Measurements from ENCODE around the gene TUBA1C.

The TUBA1C gene

GRCh38 chr12:49296034-49296835, 31.4 kb downstream of the TUBA1C start:
- intact Hi-C loops (cut with DNase I; ENCODE audit: low total_unique reads) = loop anchor here (10.0 kb wide), 1 partner anchor 429 kb away; no protein-coding TSS in a partner anchor
- Histone ChIP-seq H3K36me3 (no peaks in the 10 kb centered on the region), H3K4me3 (peak overlapping the region in 1 of 2 donors; percentile 23), H3K9me3 (no peaks in the 10 kb centered on the region), H3K27ac (no peak overlapping the region), H3K4me1 (peaks cover 0 to 37% (median 29%) of the 10 kb centered on the region in 4 donors), H3K27me3 (peaks cover 0 to 69% of the 10 kb centered on the region in 2 donors)
- peak in 1 of 2 donors; percentile 55 for DNase-seq
- TF ChIP-seq, protein P1, sequence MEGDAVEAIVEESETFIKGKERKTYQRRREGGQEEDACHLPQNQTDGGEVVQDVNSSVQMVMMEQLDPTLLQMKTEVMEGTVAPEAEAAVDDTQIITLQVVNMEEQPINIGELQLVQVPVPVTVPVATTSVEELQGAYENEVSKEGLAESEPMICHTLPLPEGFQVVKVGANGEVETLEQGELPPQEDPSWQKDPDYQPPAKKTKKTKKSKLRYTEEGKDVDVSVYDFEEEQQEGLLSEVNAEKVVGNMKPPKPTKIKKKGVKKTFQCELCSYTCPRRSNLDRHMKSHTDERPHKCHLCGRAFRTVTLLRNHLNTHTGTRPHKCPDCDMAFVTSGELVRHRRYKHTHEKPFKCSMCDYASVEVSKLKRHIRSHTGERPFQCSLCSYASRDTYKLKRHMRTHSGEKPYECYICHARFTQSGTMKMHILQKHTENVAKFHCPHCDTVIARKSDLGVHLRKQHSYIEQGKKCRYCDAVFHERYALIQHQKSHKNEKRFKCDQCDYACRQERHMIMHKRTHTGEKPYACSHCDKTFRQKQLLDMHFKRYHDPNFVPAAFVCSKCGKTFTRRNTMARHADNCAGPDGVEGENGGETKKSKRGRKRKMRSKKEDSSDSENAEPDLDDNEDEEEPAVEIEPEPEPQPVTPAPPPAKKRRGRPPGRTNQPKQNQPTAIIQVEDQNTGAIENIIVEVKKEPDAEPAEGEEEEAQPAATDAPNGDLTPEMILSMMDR (IDR thresholded peaks at IDR 0.05) = peak; percentile 38 to 53

DNA sequence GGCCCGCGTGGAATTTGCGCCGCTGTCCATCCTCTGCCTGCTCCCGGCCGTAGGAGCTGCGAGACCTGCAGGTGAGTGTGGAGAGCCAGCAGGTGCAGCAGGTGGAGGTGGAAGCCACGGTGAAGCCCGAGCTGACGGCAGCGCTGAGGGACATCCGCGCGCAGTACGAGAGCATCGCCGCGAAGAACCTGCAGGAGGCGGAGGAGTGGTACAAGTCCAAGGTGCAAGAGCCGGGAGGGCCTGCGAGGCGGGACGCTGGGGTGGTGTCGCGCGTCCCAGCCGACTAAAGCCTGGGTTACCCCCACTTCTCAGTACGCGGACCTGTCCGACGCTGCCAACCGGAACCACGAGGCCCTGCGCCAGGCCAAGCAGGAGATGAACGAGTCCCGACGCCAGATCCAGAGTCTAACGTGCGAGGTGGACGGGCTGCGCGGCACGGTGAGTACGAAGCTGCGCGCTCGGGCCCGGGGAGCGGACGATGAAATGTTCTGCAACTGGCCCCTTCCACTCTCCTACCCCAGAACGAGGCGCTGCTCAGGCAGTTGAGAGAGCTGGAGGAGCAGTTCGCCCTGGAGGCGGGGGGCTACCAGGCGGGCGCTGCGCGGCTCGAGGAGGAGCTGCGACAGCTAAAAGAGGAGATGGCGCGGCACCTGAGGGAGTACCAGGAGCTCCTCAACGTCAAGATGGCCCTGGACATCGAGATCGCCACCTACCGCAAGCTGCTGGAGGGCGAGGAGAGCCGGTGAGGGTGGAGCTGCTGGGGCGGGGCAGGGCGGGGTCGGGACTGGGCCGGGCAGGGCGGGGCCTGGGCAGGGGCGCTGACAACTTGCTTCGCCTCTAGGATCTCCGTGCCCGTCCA, 32.2 kb downstream of the TUBA1C start:
- H3K27me3 ChIP-seq = peaks cover 0 to 72% of the 10 kb centered on the region in 2 donors
- DNase-seq = peak in 1 of 2 donors; percentile 60

GRCh38 chr12:49297695-49298060, 32.8 kb downstream of the TUBA1C start:
- TF ChIP-seq, protein P1 (IDR thresholded peaks at IDR 0.05) = no peak
- peak in 1 of 2 donors; percentile 32 for DNase-seq
- Histone ChIP-seq H3K36me3 (no peaks in the 10 kb centered on the region), H3K4me3 (no peak overlapping the region), H3K9me3 (no peaks in the 10 kb centered on the region), H3K27ac (no peak overlapping the region), H3K27me3 (peaks cover 0 to 77% of the 10 kb centered on the region in 2 donors), H3K4me1 (peaks cover 0 to 34% (median 28%) of the 10 kb centered on the region in 4 donors)
- intact Hi-C loops (cut with DNase I; ENCODE audit: low total_unique reads) = loop anchor here (10.0 kb wide), 1 partner anchor 427 kb away; no protein-coding TSS in a partner anchor

More for the DNA sequence above, 32.2 kb downstream of the TUBA1C start:
- intact Hi-C loops (cut with DNase I; ENCODE audit: low total_unique reads) = loop anchor here (10.0 kb wide), 1 partner anchor 428 kb away; no protein-coding TSS in a partner anchor
- no peaks in the 10 kb centered on the region for H3K9me3 ChIP-seq
- H3K4me1 ChIP-seq = peaks cover 0 to 37% (median 29%) of the 10 kb centered on the region in 4 donors
- TF ChIP-seq, protein P1 (IDR thresholded peaks at IDR 0.05) = peak in 1 of 2 experiments; percentile 5
- no peaks in the 10 kb centered on the region for H3K36me3 ChIP-seq
- H3K4me3 ChIP-seq = peak overlapping the region in 1 of 2 donors; percentile 23
- H3K27ac ChIP-seq = no peak overlapping the region

- no peaks in the 10 kb centered on the region for H3K9me3 ChIP-seq
- H3K27ac ChIP-seq = no peak overlapping the region
- peaks cover 0 to 29% (median 23%) of the 10 kb centered on the region in 4 donors for H3K4me1 ChIP-seq
- H3K27me3 ChIP-seq = peaks cover 0 to 79% of the 10 kb centered on the region in 2 donors
- peak in 1 of 2 donors; percentile 34 for DNase-seq
- H3K4me3 ChIP-seq = no peak overlapping the region
- intact Hi-C loops (cut with DNase I; ENCODE audit: low total_unique reads) = loop anchor here (10.0 kb wide), 1 partner anchor 427 kb away; no protein-coding TSS in a partner anchor
- H3K36me3 ChIP-seq = no peaks in the 10 kb centered on the region
- TF ChIP-seq, protein P1 (IDR thresholded peaks at IDR 0.05) = no peak
These were observed 33.3 kb downstream of the TUBA1C start for GRCh38 chr12:49298160-49298559.

GRCh38 chr12:49301760-49302159, 36.9 kb downstream of the TUBA1C start:
- Histone ChIP-seq H3K27ac (no peak overlapping the region), H3K36me3 (no peaks in the 10 kb centered on the region), H3K4me3 (no peak overlapping the region), H3K27me3 (peaks cover 0 to 65% of the 10 kb centered on the region in 2 donors), H3K9me3 (no peaks in the 10 kb centered on the region), H3K4me1 (peaks cover 0 to 13% (median 11%) of the 10 kb centered on the region in 4 donors)
- DNase-seq = peak in 1 of 2 donors; percentile 3
- TF ChIP-seq, protein P1 (IDR thresholded peaks at IDR 0.05) = no peak
- intact Hi-C loops (cut with DNase I; ENCODE audit: low total_unique reads) = no loop called here

Measured in tibial artery (tissue), 4 donors.